ENCODE measurements around the gene EIPR1. TPM values are rescaled to one million over a fixed set of nuclear protein-coding genes. Genes with fewer than 3 reads are reported as not detected.

EIPR1 gene
- total and polyA plus RNA-seq, 2 of the 13 experiments (the other 11 are each of a cell fraction or from before 2014, with no cell fraction given): 70.0 to 96.3 TPM

- TF ChIP-seq KIAA2018 (CRISPR knock-in tag; IDR thresholded peaks at IDR 0.05; ENCODE audit: borderline replicate concordance) (no peak), ZNF670 (CRISPR knock-in tag; IDR thresholded peaks at IDR 0.05; ENCODE audit: borderline replicate concordance) (no peak), POLR2AphosphoS2 (IDR thresholded peaks at IDR 0.05; ENCODE audit: low read depth, low read length) (no peak), ZNF263 (CRISPR knock-in tag; IDR thresholded peaks at IDR 0.05) (peak; percentile 54; the same call in 1 of the 2 replicates), CREBL2 (CRISPR knock-in tag; IDR thresholded peaks at IDR 0.05; ENCODE audit: borderline replicate concordance) (no peak), ISX (CRISPR knock-in tag; conservative IDR thresholded peaks at IDR 0.05) (no peak), E2F2 (CRISPR knock-in tag; IDR thresholded peaks at IDR 0.05; ENCODE audit: borderline replicate concordance) (no peak), ZNF660 (CRISPR knock-in tag; IDR thresholded peaks at IDR 0.05; ENCODE audit: borderline replicate concordance, low read depth) (no peak), TBP (CRISPR knock-in tag; IDR thresholded peaks at IDR 0.05) (no peak), ZNF639 (CRISPR knock-in tag; conservative IDR thresholded peaks at IDR 0.05) (no peak), ARID5B (CRISPR knock-in tag; IDR thresholded peaks at IDR 0.05) (peak; percentile 77), ZNF562 (CRISPR knock-in tag; IDR thresholded peaks at IDR 0.05; ENCODE audit: borderline replicate concordance) (no peak), KAT7 (CRISPR knock-in tag; IDR thresholded peaks at IDR 0.05; ENCODE audit: borderline replicate concordance) (no peak)
Observed at GRCh38 chr2:3303583-3304406, 73.8 kb downstream of the EIPR1 start (continued).

All from HepG2 (cell line).